Measurements from ENCODE around the gene ATG9B.

ATG9B gene

GRCh38 chr7:150978126-150978789 is 46.0 kb downstream of the ATG9B start, which contains the start of gene KCNH2:
KCNH2 (minus strand) TSS chr7:150978321; CDS start chr7:150977913, 408 bp downstream.
- no peak for DNase-seq (ENCODE audit: low read depth)

GRCh38 chr7:150977382-150978125 is 46.7 kb downstream of the ATG9B start:
- no peak for DNase-seq (ENCODE audit: low read depth)

- DNase-seq (ENCODE audit: low read depth): no peak
Measured at GRCh38 chr7:150976529-150977381, 47.5 kb downstream of the ATG9B start.

GRCh38 chr7:150975536-150976319 is 48.6 kb downstream of the ATG9B start:
- DNase-seq (ENCODE audit: low read depth): no peak

GRCh38 chr7:150974468-150975391 is 49.6 kb downstream of the ATG9B start:
- peak; percentile 62 for DNase-seq (ENCODE audit: low read depth)

- DNase-seq (ENCODE audit: low read depth): no peak
Measured at GRCh38 chr7:150973571-150974451, 50.5 kb downstream of the ATG9B start.

- DNase-seq (ENCODE audit: low read depth): no peak
Measured at GRCh38 chr7:150972741-150973140, 51.6 kb downstream of the ATG9B start.

GRCh38 chr7:150972023-150972468 is 52.2 kb downstream of the ATG9B start:
- DNase-seq (ENCODE audit: low read depth): no peak

- no peak for DNase-seq (ENCODE audit: low read depth)
Measured at GRCh38 chr7:150971242-150972022, 52.9 kb downstream of the ATG9B start.

GRCh38 chr7:150970424-150970823 is 53.9 kb downstream of the ATG9B start:
- DNase-seq (ENCODE audit: low read depth): no peak

- DNase-seq (ENCODE audit: low read depth): no peak
Measured at GRCh38 chr7:150969475-150969874, 54.8 kb downstream of the ATG9B start.

GRCh38 chr7:150968734-150969372 is 55.4 kb downstream of the ATG9B start:
- no peak for DNase-seq (ENCODE audit: low read depth)

GRCh38 chr7:150968056-150968733 is 56.1 kb downstream of the ATG9B start:
- no peak for DNase-seq (ENCODE audit: low read depth)

- no peak for DNase-seq (ENCODE audit: low read depth)
Measured at GRCh38 chr7:150967349-150967748, 56.9 kb downstream of the ATG9B start.

GRCh38 chr7:150966002-150966401 is 58.3 kb downstream of the ATG9B start:
- no peak for DNase-seq (ENCODE audit: low read depth)

- no peak for DNase-seq (ENCODE audit: low read depth)
Measured at GRCh38 chr7:150965273-150965830, 58.9 kb downstream of the ATG9B start.
